Panc1 (cell line): ENCODE data around the gene ZBED6. TPM values are rescaled to one million over a fixed set of nuclear protein-coding genes. Genes with fewer than 3 reads are reported as not detected.

Experiments used
- ATAC-seq: fragments of 200-7000 bp; cut with Tn5 transposase; 2 replicates; pipeline ENCODE4 v1.9.1; 2020; ENCODE audit warnings: mild to moderate bottlenecking, moderate library complexity
- BruUV-seq: library from RNA; stranded (reverse); fragments of 400-500 nt; replicated peaks from 2 replicates; lab custom pipeline; 2021; lab: Mats Ljungman, UMichigan
- CTCF ChIA-PET: fragments of 300-600 bp; sonication (Branson Sonifier 250); formaldehyde crosslinking; loops from one replicate; lab custom pipeline; 2022; ENCODE audit warnings: antibody characterized with exemption; lab: Charles Lee
- POLR2A ChIA-PET: fragments of 300-600 bp; sonication (Branson Sonifier 250); formaldehyde crosslinking; loops from one replicate; lab custom pipeline; 2022; ENCODE audit warnings: antibody characterized with exemption; lab: Charles Lee
- DNase-seq: peaks from one replicate; pipeline ENCODE4 v3.0.0-alpha.2; 2010; ENCODE audit warnings: low read depth, low spot score
- H3K27ac ChIP-seq: 2 replicates; pipeline ENCODE4 v1.5.1; 2011; ENCODE audit warnings: mild to moderate bottlenecking, low read length, inconsistent platforms
- H3K27me3 ChIP-seq: fragments of 200-500 bp; sonication (Bioruptor generic); 2 replicates; pipeline ENCODE4 v1.6.0; 2014; ENCODE audit warnings: low read length, inconsistent platforms; ENCODE audit not compliant: control insufficient read depth, insufficient read depth
- H3K36me3 ChIP-seq: fragments of 200-500 bp; sonication (Bioruptor generic); 2 replicates; pipeline ENCODE4 v1.5.1; 2014; ENCODE audit warnings: inconsistent platforms, mild to moderate bottlenecking, low read length, moderate library complexity; ENCODE audit not compliant: control insufficient read depth, insufficient read depth
- H3K4me1 ChIP-seq: 2 replicates; pipeline ENCODE4 v1.5.1; 2011; ENCODE audit warnings: inconsistent platforms, mild to moderate bottlenecking, low read length, moderate library complexity; ENCODE audit not compliant: control insufficient read depth, insufficient read depth
- H3K4me3 ChIP-seq, 2 experiments: 2 replicates each; pipeline ENCODE4 v1.5.1; 2011 to 2012; ENCODE audit warnings: low read depth in 2 of 2, low read length in 2 of 2, mild to moderate bottlenecking in 2 of 2, inconsistent platforms in 1 of 2, moderate library complexity in 1 of 2
- H3K9me3 ChIP-seq: fragments of 200-500 bp; sonication (Bioruptor generic); 2 replicates; pipeline ENCODE4 v1.5.1; 2014; ENCODE audit warnings: low read depth, mild to moderate bottlenecking, inconsistent platforms, low read length, moderate library complexity; ENCODE audit not compliant: control insufficient read depth, insufficient read depth
- CTCF ChIP-seq: fragments of 450-650 bp; IDR thresholded peaks from 2 replicates; pipeline ENCODE4 v1.5.1; 2017; ENCODE audit warnings: mild to moderate bottlenecking
- POLR2AphosphoS5 ChIP-seq: IDR thresholded peaks from 2 replicates; pipeline ENCODE4 v1.6.1; 2012; ENCODE audit warnings: mild to moderate bottlenecking, low read depth, low read length, moderate library complexity
- SIN3A ChIP-seq: IDR thresholded peaks from 2 replicates; pipeline ENCODE4 v1.6.1; 2012; ENCODE audit warnings: low read depth, mild to moderate bottlenecking, low read length, moderate library complexity, borderline replicate concordance; ENCODE audit not compliant: insufficient read depth
- TCF7L2 ChIP-seq: IDR thresholded peaks from 2 replicates; pipeline ENCODE4 v1.6.1; 2011; ENCODE audit warnings: mild to moderate bottlenecking, low read depth, low read length, inconsistent platforms
- in situ Hi-C: cut with HindIII; loops from 2 replicates; pipeline ENCODE4 v1.10.0; 2016; ENCODE audit warnings: low sequenced_read_pairs, low pct_unique_long_range_greater_than_20kb
- intact Hi-C: fragments of 100-400 bp; cut with micrococcal nuclease; formaldehyde crosslinking; loops from one replicate; pipeline ENCODE4 v1.10.0; 2022; ENCODE audit not compliant: unreplicated experiment
- total RNA-seq: library from RNA; stranded (reverse); gene quantifications from one replicate; pipeline ENCODE4 v1.2.1, GENCODE V29; 2021; ENCODE audit not compliant: unreplicated experiment
- TF ChIP-seq, protein P1 (sequence below), 2 experiments: IDR thresholded peaks; 2 replicates each; pipeline ENCODE4 v1.6.1; 2011 to 2012; ENCODE audit warnings: low read depth in 2 of 2, control low read depth in 1 of 2, low read length in 1 of 2, mild to moderate bottlenecking in 1 of 2, moderate library complexity in 1 of 2; ENCODE audit not compliant: insufficient read depth in 1 of 2

ZBED6 gene
- total RNA-seq, 1 experiment from 2014 or later: 39.8 TPM

- Histone ChIP-seq H3K4me1 (no peaks in the 10 kb centered on the region), H3K27me3 (no peaks in the 10 kb centered on the region), H3K9me3 (no peaks in the 10 kb centered on the region), H3K36me3 (peaks cover 48% of the 10 kb centered on the region), H3K27ac (no peak overlapping the region), H3K4me3 (no peak overlapping the region)
- no peak for DNase-seq
- intact Hi-C loops: no loop called here
- ATAC-seq: no peak
- in situ Hi-C loops: no loop called here
- TF ChIP-seq POLR2AphosphoS5: no peak
- TF ChIP-seq SIN3A: no peak
- TF ChIP-seq, protein P1, sequence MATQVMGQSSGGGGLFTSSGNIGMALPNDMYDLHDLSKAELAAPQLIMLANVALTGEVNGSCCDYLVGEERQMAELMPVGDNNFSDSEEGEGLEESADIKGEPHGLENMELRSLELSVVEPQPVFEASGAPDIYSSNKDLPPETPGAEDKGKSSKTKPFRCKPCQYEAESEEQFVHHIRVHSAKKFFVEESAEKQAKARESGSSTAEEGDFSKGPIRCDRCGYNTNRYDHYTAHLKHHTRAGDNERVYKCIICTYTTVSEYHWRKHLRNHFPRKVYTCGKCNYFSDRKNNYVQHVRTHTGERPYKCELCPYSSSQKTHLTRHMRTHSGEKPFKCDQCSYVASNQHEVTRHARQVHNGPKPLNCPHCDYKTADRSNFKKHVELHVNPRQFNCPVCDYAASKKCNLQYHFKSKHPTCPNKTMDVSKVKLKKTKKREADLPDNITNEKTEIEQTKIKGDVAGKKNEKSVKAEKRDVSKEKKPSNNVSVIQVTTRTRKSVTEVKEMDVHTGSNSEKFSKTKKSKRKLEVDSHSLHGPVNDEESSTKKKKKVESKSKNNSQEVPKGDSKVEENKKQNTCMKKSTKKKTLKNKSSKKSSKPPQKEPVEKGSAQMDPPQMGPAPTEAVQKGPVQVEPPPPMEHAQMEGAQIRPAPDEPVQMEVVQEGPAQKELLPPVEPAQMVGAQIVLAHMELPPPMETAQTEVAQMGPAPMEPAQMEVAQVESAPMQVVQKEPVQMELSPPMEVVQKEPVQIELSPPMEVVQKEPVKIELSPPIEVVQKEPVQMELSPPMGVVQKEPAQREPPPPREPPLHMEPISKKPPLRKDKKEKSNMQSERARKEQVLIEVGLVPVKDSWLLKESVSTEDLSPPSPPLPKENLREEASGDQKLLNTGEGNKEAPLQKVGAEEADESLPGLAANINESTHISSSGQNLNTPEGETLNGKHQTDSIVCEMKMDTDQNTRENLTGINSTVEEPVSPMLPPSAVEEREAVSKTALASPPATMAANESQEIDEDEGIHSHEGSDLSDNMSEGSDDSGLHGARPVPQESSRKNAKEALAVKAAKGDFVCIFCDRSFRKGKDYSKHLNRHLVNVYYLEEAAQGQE (IDR thresholded peaks at IDR 0.05; ENCODE audit: insufficient read depth in 1 of 2, low read depth in 2 of 2, low read length in 1 of 2): no peak
- TF ChIP-seq TCF7L2: no peak
- no peak for TF ChIP-seq CTCF
- ChIA-PET POLR2A (no interaction called here), CTCF (no interaction called here)
- no TSS peak for BruUV-seq
Observed at GRCh38 chr1:203826175-203826574, 30.8 kb downstream of the ZBED6 start.

GRCh38 chr1:203828002-203828401, 32.6 kb downstream of the ZBED6 start:
- Histone ChIP-seq H3K9me3 (no peaks in the 10 kb centered on the region), H3K27ac (no peak overlapping the region), H3K4me1 (no peaks in the 10 kb centered on the region), H3K27me3 (no peaks in the 10 kb centered on the region), H3K4me3 (no peak overlapping the region), H3K36me3 (peaks cover 52% of the 10 kb centered on the region)
- in situ Hi-C loops: no loop called here
- TF ChIP-seq, protein P1 (IDR thresholded peaks at IDR 0.05; ENCODE audit: insufficient read depth in 1 of 2, low read depth in 2 of 2, low read length in 1 of 2): no peak
- TF ChIP-seq POLR2AphosphoS5 (no peak), CTCF (no peak), SIN3A (no peak)
- intact Hi-C loops: no loop called here
- no peak for ATAC-seq
- no TSS peak for BruUV-seq
- CTCF ChIA-PET: no interaction called here
- no peak for DNase-seq
- POLR2A ChIA-PET: no interaction called here
